ENCODE results near the gene NUBPL.

GRCh38 chr14:31766315-31766892 is 205.2 kb downstream of the NUBPL start:
- TF ChIP-seq GATA2 (IDR thresholded peaks at IDR 0.05; ENCODE audit: low read depth, low read length) (no peak), GATA3 (IDR thresholded peaks at IDR 0.05; ENCODE audit: low read depth, low read length) (no peak)

All from SH-SY5Y (cell line).